HepG2 (cell line): ENCODE data around the gene BBS5. TPM values are rescaled to one million over a fixed set of nuclear protein-coding genes. Genes with fewer than 3 reads are reported as not detected.

ENCODE experiments used
- AHDC1 ChIP-seq: sonication (generic); formaldehyde crosslinking; IDR thresholded peaks from 2 replicates; pipeline ENCODE4 v1.5.1; 2020; ENCODE audit warnings: mild to moderate bottlenecking, missing genetic modification reagents, borderline replicate concordance
- ATF4 ChIP-seq, 2 experiments: fragments of 450-650 bp in 1 of 2; sonication (generic) in 1 of 2; formaldehyde crosslinking; IDR thresholded peaks; 2 replicates each; pipeline versions ENCODE4 v1.5.0 to v1.8.0; 2020 to 2022; ENCODE audit warnings: mild to moderate bottlenecking in 1 of 2, missing genetic modification reagents in 1 of 2
- MAF1 ChIP-seq: sonication (generic); formaldehyde crosslinking; IDR thresholded peaks from 2 replicates; pipeline ENCODE4 v1.5.0; 2020; ENCODE audit warnings: missing genetic modification reagents, borderline replicate concordance
- SIX1 ChIP-seq: sonication (generic); formaldehyde crosslinking; IDR thresholded peaks from 2 replicates; pipeline ENCODE4 v1.4.0; 2020; ENCODE audit warnings: missing genetic modification reagents, borderline replicate concordance
- ZFP90 ChIP-seq: sonication (generic); formaldehyde crosslinking; IDR thresholded peaks from 2 replicates; pipeline ENCODE4 v1.8.0; 2022; ENCODE audit warnings: missing genetic modification reagents, mild to moderate bottlenecking, inconsistent platforms, borderline replicate concordance
- ZNF280D ChIP-seq: sonication (generic); formaldehyde crosslinking; IDR thresholded peaks from 2 replicates; pipeline ENCODE4 v1.5.1; 2020; ENCODE audit warnings: mild to moderate bottlenecking, missing genetic modification reagents
- ZNF318 ChIP-seq: sonication (generic); formaldehyde crosslinking; IDR thresholded peaks from 2 replicates; pipeline ENCODE4 v1.4.0; 2020; ENCODE audit warnings: mild to moderate bottlenecking, missing genetic modification reagents
- ZNF331 ChIP-seq: sonication (generic); formaldehyde crosslinking; IDR thresholded peaks from 2 replicates; pipeline ENCODE4 v1.4.0; 2020; ENCODE audit warnings: missing genetic modification reagents
- ZSCAN25 ChIP-seq: sonication (generic); formaldehyde crosslinking; IDR thresholded peaks from 2 replicates; pipeline ENCODE4 v1.8.0; 2022; ENCODE audit warnings: mild to moderate bottlenecking, missing genetic modification reagents
- polyA plus RNA-seq, 8 experiments: library from polyadenylated mRNA; depleted of rRNA in 3 of 8; stranded (reverse) in 7 of 8; unstranded in 1 of 8; fragments of >200 nt; fragmentation: Illumina TruSeq in 4 of 8; extraction: Trizol in 4 of 8; gene quantifications; 2 replicates each; pipeline versions ENCODE4 v1.2.1 to v1.2.3, GENCODE V29; 2011 to 2016; ENCODE audit warnings: low read depth in 4 of 8, missing spikeins in 1 of 8, mixed read lengths in 1 of 8; ENCODE audit not compliant: insufficient read depth in 1 of 8
- total RNA-seq, 5 experiments: library from RNA; depleted of rRNA; stranded (reverse); fragments of >200 nt; fragmentation: Illumina TruSeq; extraction: Trizol; gene quantifications; 2 replicates each; pipeline ENCODE4 v1.2.3, GENCODE V29; 2016; ENCODE audit warnings: low read depth in 1 of 5

The BBS5 gene
- total and polyA plus RNA-seq, 2 of the 13 experiments (the other 11 are each of a cell fraction or from before 2014, with no cell fraction given) = 1.8 to 4.5 TPM

- TF ChIP-seq ZNF318 (CRISPR knock-in tag) (peak; percentile 48; the same call in 1 of the 2 replicates), SIX1 (peak; percentile 9), MAF1 (no peak), ATF4 (CRISPR knock-in tag; IDR thresholded peaks at IDR 0.05) (no peak; a peak in 1 of 4 replicates), ZSCAN25 (CRISPR knock-in tag) (peak; percentile 71; the same call in 1 of the 2 replicates), AHDC1 (CRISPR knock-in tag) (no peak), ZNF280D (CRISPR knock-in tag) (peak; percentile 99), ZFP90 (peak; percentile 96), ZNF331 (CRISPR knock-in tag) (peak; percentile 89; the same call in 1 of the 2 replicates)
Observed at GRCh38 chr2:169479257-169480078, at the start of gene BBS5 (continued).
